Fibroblast of lung (primary cell): Measurements from ENCODE around the gene ABCC10. TPM values are rescaled to one million over a fixed set of nuclear protein-coding genes. Genes with fewer than 3 reads are reported as not detected.

Experiments
- DNase-seq, 2 donors: peaks; one replicate each; pipeline versions ENCODE4 v3.0.0 to v3.0.0-alpha.2; 2010; ENCODE audit warnings: low read depth in 2 of 2
- H2AFZ ChIP-seq: 2 replicates; pipeline ENCODE4 v1.5.1; 2012; ENCODE audit warnings: low read length, control low read depth, inconsistent platforms
- H3K27ac ChIP-seq: 2 replicates; pipeline ENCODE4 v1.5.1; 2011; ENCODE audit warnings: low read length, control low read depth; ENCODE audit not compliant: insufficient read depth
- H3K27me3 ChIP-seq: 2 replicates; pipeline ENCODE4 v1.5.1; 2011; ENCODE audit warnings: mild to moderate bottlenecking, low read length; ENCODE audit not compliant: control insufficient read depth, insufficient read depth
- H3K36me3 ChIP-seq: 2 replicates; pipeline ENCODE4 v1.5.1; 2011; ENCODE audit warnings: low read length; ENCODE audit not compliant: control insufficient read depth, insufficient read depth
- H3K4me1 ChIP-seq: 2 replicates; pipeline ENCODE4 v1.5.1; 2011; ENCODE audit warnings: low read length; ENCODE audit not compliant: control insufficient read depth, insufficient read depth; ENCODE audit errors: extremely low read depth
- H3K4me2 ChIP-seq: 2 replicates; pipeline ENCODE4 v1.5.1; 2011; ENCODE audit warnings: low read length, control low read depth; ENCODE audit not compliant: insufficient read depth; ENCODE audit errors: extremely low read depth
- H3K4me3 ChIP-seq, 4 experiments: fragments of 200-600 bp in 1 of 4; sonication (generic) in 1 of 4; replicated peaks in 1 of 4; 2 replicates each; pipeline ENCODE4 v1.5.1; 2011 to 2016; ENCODE audit warnings: low read length in 4 of 4, low read depth in 3 of 4, mild to moderate bottlenecking in 3 of 4, control low read depth in 2 of 4, inconsistent platforms in 1 of 4, mixed read lengths in 1 of 4; ENCODE audit not compliant: insufficient read depth in 1 of 4; ENCODE audit errors: control extremely low read depth in 1 of 4
- H3K79me2 ChIP-seq: 2 replicates; pipeline ENCODE4 v1.5.1; 2012; ENCODE audit warnings: mild to moderate bottlenecking, low read length, inconsistent platforms; ENCODE audit not compliant: control insufficient read depth, insufficient read depth
- H3K9ac ChIP-seq: 2 replicates; pipeline ENCODE4 v1.5.1; 2011; ENCODE audit warnings: mild to moderate bottlenecking, low read length, control low read depth; ENCODE audit not compliant: insufficient read depth
- H3K9me3 ChIP-seq: 2 replicates; pipeline ENCODE4 v1.5.1; 2012; ENCODE audit warnings: low read depth, low read length; ENCODE audit not compliant: control insufficient read depth, insufficient read depth
- H4K20me1 ChIP-seq: 2 replicates; pipeline ENCODE4 v1.5.1; 2011; ENCODE audit warnings: low read length; ENCODE audit not compliant: control insufficient read depth, insufficient read depth; ENCODE audit errors: extremely low read depth
- EZH2 ChIP-seq: IDR thresholded peaks from 2 replicates; pipeline ENCODE4 v1.5.1; 2012; ENCODE audit warnings: low read length, control low read depth, mild to moderate bottlenecking; ENCODE audit errors: missing control alignments
- polyA plus RNA-seq, 2 donors: library from polyadenylated mRNA; depleted of rRNA in 1 of 2; stranded (reverse) in 1 of 2; unstranded in 1 of 2; fragments of >200 nt; gene quantifications; 2 replicates each; pipeline ENCODE4 v1.2.1, GENCODE V29; 2011 to 2012; ENCODE audit warnings: missing spikeins in 1 of 2
- total RNA-seq: library from RNA; depleted of rRNA; stranded (reverse); fragments of >200 nt; gene quantifications from 2 replicates; pipeline ENCODE4 v1.2.1, GENCODE V29; 2014
- TF ChIP-seq, protein P1 (sequence below), 2 donors: IDR thresholded peaks in 1 of 2; conservative IDR thresholded peaks in 1 of 2; 1 replicate in 1 of 2; 2 replicates in 1 of 2; pipeline ENCODE4 v1.5.1; 2011 to 2012; ENCODE audit warnings: low read length in 2 of 2, control low read depth in 1 of 2, inconsistent platforms in 1 of 2, low read depth in 1 of 2, mild to moderate bottlenecking in 1 of 2

Gene ABCC10
- total and polyA plus RNA-seq, 2 donors (not counting 1 experiment from before 2014, with no cell fraction given) = 8.9 to 23.1 TPM

DNA sequence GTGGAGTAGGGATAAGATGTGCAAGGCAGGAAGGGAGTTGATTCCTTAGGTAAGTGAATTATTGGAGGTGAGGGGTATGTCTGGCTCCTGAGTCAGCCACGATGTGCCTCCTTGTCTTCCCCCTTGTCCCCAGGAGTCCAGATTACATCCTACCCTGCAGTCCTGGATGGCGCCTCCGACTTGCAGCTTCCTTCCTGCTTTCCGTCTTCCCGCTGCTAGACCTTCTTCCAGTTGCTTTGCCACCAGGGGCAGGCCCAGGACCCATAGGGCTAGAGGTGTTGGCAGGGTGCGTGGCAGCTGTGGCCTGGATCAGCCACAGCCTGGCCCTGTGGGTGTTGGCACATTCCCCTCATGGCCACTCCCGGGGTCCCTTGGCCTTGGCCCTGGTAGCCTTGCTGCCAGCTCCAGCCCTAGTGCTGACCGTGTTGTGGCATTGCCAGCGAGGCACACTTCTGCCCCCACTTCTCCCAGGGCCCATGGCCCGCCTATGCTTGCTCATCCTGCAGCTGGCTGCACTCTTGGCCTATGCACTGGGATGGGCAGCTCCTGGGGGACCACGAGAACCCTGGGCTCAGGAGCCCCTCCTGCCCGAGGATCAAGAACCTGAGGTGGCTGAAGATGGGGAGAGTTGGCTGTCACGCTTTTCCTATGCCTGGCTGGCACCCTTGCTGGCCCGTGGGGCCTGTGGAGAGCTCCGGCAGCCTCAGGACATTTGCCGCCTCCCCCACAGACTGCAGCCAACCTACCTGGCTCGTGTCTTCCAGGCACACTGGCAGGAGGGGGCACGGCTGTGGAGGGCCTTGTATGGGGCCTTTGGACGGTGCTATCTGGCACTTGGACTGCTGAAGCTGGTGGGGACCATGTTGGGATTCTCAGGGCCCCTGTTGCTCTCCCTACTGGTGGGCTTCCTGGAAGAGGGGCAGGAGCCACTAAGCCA lies 4.9 kb downstream of the ABCC10 start:
- no peak overlapping the region for H3K27ac ChIP-seq
- H3K9me3 ChIP-seq = no peaks in the 10 kb centered on the region
- no peaks in the 10 kb centered on the region for H3K27me3 ChIP-seq
- no peak overlapping the region for H2AFZ ChIP-seq
- H4K20me1 ChIP-seq = no peaks in the 10 kb centered on the region
- H3K4me1 ChIP-seq = peaks cover 16% of the 10 kb centered on the region
- H3K9ac ChIP-seq = no peak overlapping the region
- no peak overlapping the region for H3K4me3 ChIP-seq
- H3K36me3 ChIP-seq = peaks cover 8% of the 10 kb centered on the region
- no peak for DNase-seq
- no peak overlapping the region for H3K4me2 ChIP-seq
- peaks cover 17% of the 10 kb centered on the region for H3K79me2 ChIP-seq
- no peak for TF ChIP-seq EZH2
- TF ChIP-seq, protein P1, sequence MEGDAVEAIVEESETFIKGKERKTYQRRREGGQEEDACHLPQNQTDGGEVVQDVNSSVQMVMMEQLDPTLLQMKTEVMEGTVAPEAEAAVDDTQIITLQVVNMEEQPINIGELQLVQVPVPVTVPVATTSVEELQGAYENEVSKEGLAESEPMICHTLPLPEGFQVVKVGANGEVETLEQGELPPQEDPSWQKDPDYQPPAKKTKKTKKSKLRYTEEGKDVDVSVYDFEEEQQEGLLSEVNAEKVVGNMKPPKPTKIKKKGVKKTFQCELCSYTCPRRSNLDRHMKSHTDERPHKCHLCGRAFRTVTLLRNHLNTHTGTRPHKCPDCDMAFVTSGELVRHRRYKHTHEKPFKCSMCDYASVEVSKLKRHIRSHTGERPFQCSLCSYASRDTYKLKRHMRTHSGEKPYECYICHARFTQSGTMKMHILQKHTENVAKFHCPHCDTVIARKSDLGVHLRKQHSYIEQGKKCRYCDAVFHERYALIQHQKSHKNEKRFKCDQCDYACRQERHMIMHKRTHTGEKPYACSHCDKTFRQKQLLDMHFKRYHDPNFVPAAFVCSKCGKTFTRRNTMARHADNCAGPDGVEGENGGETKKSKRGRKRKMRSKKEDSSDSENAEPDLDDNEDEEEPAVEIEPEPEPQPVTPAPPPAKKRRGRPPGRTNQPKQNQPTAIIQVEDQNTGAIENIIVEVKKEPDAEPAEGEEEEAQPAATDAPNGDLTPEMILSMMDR (conservative IDR thresholded peaks at IDR 0.05 in 1 of 2, IDR thresholded peaks at IDR 0.05 in 1 of 2; ENCODE audit: low read depth in 1 of 2, low read length in 2 of 2) = no peak

DNA sequence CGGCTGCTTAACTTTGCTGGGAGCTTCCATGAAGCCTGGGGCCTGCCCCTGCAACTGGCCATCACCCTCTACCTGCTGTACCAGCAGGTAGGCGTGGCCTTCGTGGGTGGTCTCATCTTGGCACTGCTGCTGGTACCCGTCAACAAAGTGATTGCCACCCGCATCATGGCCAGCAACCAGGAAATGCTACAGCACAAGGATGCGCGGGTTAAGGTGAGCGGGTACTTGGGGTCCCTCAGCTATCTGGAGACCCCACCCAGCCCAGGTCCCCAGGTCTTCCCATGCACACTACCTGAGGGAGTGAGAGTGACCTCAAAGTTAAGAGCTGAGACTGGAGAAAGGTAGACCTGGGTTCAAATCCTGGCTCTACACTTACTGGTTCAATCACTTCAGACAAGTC lies 5.8 kb downstream of the ABCC10 start:
- Histone ChIP-seq H3K9ac (no peak overlapping the region), H3K4me2 (no peak overlapping the region), H3K4me3 (no peak overlapping the region), H2AFZ (no peak overlapping the region), H3K4me1 (peaks cover 16% of the 10 kb centered on the region), H3K27me3 (no peaks in the 10 kb centered on the region), H3K9me3 (no peaks in the 10 kb centered on the region), H3K79me2 (peaks cover 13% of the 10 kb centered on the region), H3K27ac (no peak overlapping the region), H4K20me1 (no peaks in the 10 kb centered on the region), H3K36me3 (peaks cover 10% of the 10 kb centered on the region)
- DNase-seq = no peak
- TF ChIP-seq, protein P1 (conservative IDR thresholded peaks at IDR 0.05 in 1 of 2, IDR thresholded peaks at IDR 0.05 in 1 of 2; ENCODE audit: low read depth in 1 of 2, low read length in 2 of 2) = no peak
- TF ChIP-seq EZH2 = no peak

DNA sequence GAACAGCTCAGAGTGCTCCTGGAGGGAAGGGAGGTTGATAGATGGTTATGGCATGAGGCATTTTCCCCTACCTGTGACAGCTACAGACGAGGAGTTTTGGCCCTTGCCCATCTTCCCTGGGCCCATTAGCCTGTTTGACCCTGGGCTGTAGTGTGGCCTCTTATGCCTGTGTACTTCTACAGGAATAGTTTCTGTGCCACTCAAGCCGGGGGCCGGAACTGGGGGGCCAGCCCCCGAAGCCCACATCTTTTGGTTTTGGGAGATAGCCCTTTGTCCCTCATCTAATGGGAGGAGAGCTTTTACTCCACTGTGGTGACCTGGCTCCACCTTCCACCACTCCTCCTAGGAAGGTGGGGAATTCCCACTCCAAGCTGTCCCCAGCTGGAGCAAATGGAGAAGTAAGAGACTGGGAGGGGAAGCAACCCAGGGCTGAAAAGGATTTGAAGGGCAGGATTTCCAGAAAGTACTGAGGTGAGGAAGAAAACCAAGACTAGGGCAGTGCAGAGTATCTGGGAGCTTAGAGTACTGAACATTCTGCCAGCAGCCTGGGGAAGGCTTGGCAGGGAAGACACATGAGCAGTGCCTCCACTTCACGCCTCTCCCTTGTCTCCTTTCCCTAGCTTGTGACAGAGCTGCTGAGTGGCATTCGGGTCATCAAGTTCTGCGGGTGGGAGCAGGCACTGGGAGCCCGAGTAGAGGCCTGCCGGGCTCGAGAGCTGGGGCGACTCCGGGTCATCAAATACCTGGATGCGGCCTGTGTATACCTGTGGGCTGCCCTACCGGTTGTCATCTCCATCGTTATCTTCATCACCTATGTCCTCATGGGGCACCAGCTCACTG lies 6.9 kb downstream of the ABCC10 start:
- H3K4me3 ChIP-seq = no peak overlapping the region
- H3K27me3 ChIP-seq = no peaks in the 10 kb centered on the region
- TF ChIP-seq, protein P1 (conservative IDR thresholded peaks at IDR 0.05 in 1 of 2, IDR thresholded peaks at IDR 0.05 in 1 of 2; ENCODE audit: low read depth in 1 of 2, low read length in 2 of 2) = no peak
- no peak for DNase-seq
- no peak overlapping the region for H2AFZ ChIP-seq
- no peak overlapping the region for H3K27ac ChIP-seq
- peaks cover 14% of the 10 kb centered on the region for H3K4me1 ChIP-seq
- no peaks in the 10 kb centered on the region for H3K9me3 ChIP-seq
- H3K9ac ChIP-seq = no peak overlapping the region
- H4K20me1 ChIP-seq = no peaks in the 10 kb centered on the region
- peaks cover 12% of the 10 kb centered on the region for H3K36me3 ChIP-seq
- H3K4me2 ChIP-seq = no peak overlapping the region
- peaks cover 5% of the 10 kb centered on the region for H3K79me2 ChIP-seq
